T-cell (primary cell): ENCODE data around the gene RGS18. TPM values are rescaled to one million over a fixed set of nuclear protein-coding genes. Genes with fewer than 3 reads are reported as not detected.

Experiments used
- ATAC-seq, 4 experiments: fragments of 200-7000 bp in 3 of 4; fragments of 150-1000 bp in 1 of 4; cut with Tn5 transposase; replicated peaks in 1 of 4; 1 replicate in 3 of 4; 2 replicates in 1 of 4; pipeline ENCODE4 v1.10.0; 2021; ENCODE audit warnings: moderate library complexity in 3 of 4, mild to moderate bottlenecking in 2 of 4, moderate number of reproducible peaks in 1 of 4
- CTCF ChIA-PET, 2 donors: fragments of 300-600 bp; sonication (Branson Sonifier 250); formaldehyde crosslinking; loops; one replicate each; lab custom pipeline; 2022; ENCODE audit warnings: antibody characterized with exemption in 2 of 2; lab: Charles Lee
- POLR2A ChIA-PET, 2 donors: fragments of 300-600 bp; sonication (Branson Sonifier 250); formaldehyde crosslinking; loops; one replicate each; lab custom pipeline; 2022; ENCODE audit warnings: antibody characterized with exemption in 2 of 2; lab: Charles Lee
- DNase-seq, 35 experiments: peaks; one replicate each; pipeline versions ENCODE4 v3.0.0 to v3.0.0-alpha.2; 2013 to 2023
- H3K27ac ChIP-seq: one replicate; pipeline ENCODE4 v1.5.1; 2013; ENCODE audit warnings: low read length
- H3K27me3 ChIP-seq, 2 experiments: replicated peaks in 1 of 2; 1 replicate in 1 of 2; 2 replicates in 1 of 2; pipeline versions ENCODE4 v1.6.1 to v1.7.0; 2013; ENCODE audit warnings: low read length in 1 of 2, mixed read lengths in 1 of 2; ENCODE audit not compliant: control insufficient read depth in 2 of 2, insufficient read depth in 2 of 2; ENCODE audit errors: extremely low read depth in 1 of 2
- H3K36me3 ChIP-seq, 2 donors: 1 replicate in 1 of 2; 2 replicates in 1 of 2; pipeline versions ENCODE4 v1.6.1 to v1.7.0; 2013; ENCODE audit warnings: low read length in 1 of 2; ENCODE audit not compliant: control insufficient read depth in 2 of 2, insufficient read depth in 1 of 2; ENCODE audit errors: extremely low read depth in 1 of 2
- H3K4me1 ChIP-seq, 2 experiments: 1 replicate in 1 of 2; 2 replicates in 1 of 2; pipeline versions ENCODE4 v1.6.1 to v1.7.0; 2013; ENCODE audit warnings: low read length in 2 of 2, mixed read lengths in 1 of 2; ENCODE audit not compliant: insufficient read depth in 2 of 2, control insufficient read depth in 1 of 2; ENCODE audit errors: extremely low read depth in 1 of 2
- H3K4me3 ChIP-seq, 2 donors: 1 replicate in 1 of 2; 2 replicates in 1 of 2; pipeline versions ENCODE4 v1.5.1 to v1.7.0; 2013; ENCODE audit warnings: mild to moderate bottlenecking in 2 of 2, low read length in 1 of 2, moderate library complexity in 1 of 2; ENCODE audit not compliant: control insufficient read depth in 1 of 2; ENCODE audit errors: extremely low read depth in 1 of 2
- H3K9me3 ChIP-seq: 2 replicates; pipeline ENCODE4 v1.7.0; 2013
- H3K27ac Mint-ChIP-seq, 2 donors: one replicate each; pipeline ENCODE4 v1.8.0; 2020 to 2021; ENCODE audit warnings: mild to moderate bottlenecking in 2 of 2, mixed read lengths in 2 of 2
- H3K27me3 Mint-ChIP-seq, 2 donors: one replicate each; pipeline ENCODE4 v1.8.0; 2021 to 2022; ENCODE audit warnings: mixed read lengths in 2 of 2
- H3K36me3 Mint-ChIP-seq: one replicate; pipeline ENCODE4 v1.8.0; 2021; ENCODE audit warnings: mixed read lengths
- H3K4me1 Mint-ChIP-seq, 3 donors: one replicate each; pipeline ENCODE4 v1.8.0; 2020 to 2022; ENCODE audit warnings: mixed read lengths in 3 of 3, mild to moderate bottlenecking in 1 of 3
- H3K4me3 Mint-ChIP-seq, 3 donors: one replicate each; pipeline ENCODE4 v1.8.0; 2020 to 2022; ENCODE audit warnings: mild to moderate bottlenecking in 3 of 3, mixed read lengths in 3 of 3, moderate library complexity in 3 of 3
- H3K9me3 Mint-ChIP-seq, 3 donors: one replicate each; pipeline ENCODE4 v1.8.0; 2020 to 2022; ENCODE audit warnings: mixed read lengths in 3 of 3
- WGBS: methylation state at CpG from one replicate; pipeline ENCODE4 v1.1.5; 2013; ENCODE audit warnings: missing lambda C conversion rate; ENCODE audit not compliant: insufficient coverage; 5-methylcytosine and 5-hydroxymethylcytosine counted together
- total RNA-seq, 35 experiments: library from RNA in 6 of 35; stranded (reverse) in 6 of 35; fragments of 120-200 nt in 1 of 35; gene quantifications; one replicate each; pipeline versions ENCODE4 v1.2.1 to v1.2.4 and lab custom pipeline; 2013 to 2026

Gene RGS18
- total RNA-seq, 5 donors from 2014 or later (not counting 1 experiment from before 2014, with no cell fraction given) = 0.53 to 2.5 (median 0.72) TPM

DNA sequence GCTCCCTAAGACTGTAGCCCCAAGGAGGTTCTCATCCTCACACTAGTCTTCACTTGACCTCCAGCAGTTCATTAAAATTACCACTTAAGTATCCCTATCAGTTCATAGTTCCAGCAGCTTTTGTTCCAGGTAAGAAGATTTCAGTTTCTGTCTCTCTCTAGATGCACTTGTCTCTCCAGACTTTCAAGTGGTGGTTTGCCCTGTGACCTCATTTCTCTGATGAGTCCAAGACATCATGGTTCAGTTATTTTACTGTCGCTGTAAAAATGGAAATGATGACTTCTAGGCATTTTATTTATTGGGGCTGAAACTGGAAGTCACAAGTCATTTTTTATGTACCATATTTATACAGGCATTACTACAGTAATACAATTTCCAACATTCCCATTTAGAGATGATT is 17.9 kb upstream of the RGS18 start:
- DNase-seq = no peak
- no CpG with 5 or more reads among the region's 1 CpG for WGBS
- H3K9me3 Mint-ChIP-seq = peaks cover 0 to 7% (median under 1%) of the 10 kb centered on the region in 3 donors
- no peaks in the 10 kb centered on the region for H3K36me3 Mint-ChIP-seq
- Histone ChIP-seq H3K36me3 (no peaks in the 10 kb centered on the region), H3K9me3 (no peaks in the 10 kb centered on the region), H3K27me3 (no peaks in the 10 kb centered on the region), H3K27ac (no peak overlapping the region), H3K4me3 (no peak overlapping the region), H3K4me1 (no peaks in the 10 kb centered on the region)
- no peak overlapping the region for H3K4me3 Mint-ChIP-seq
- no peak for ATAC-seq
- H3K27ac Mint-ChIP-seq = no peak overlapping the region
- H3K4me1 Mint-ChIP-seq = no peaks in the 10 kb centered on the region
- H3K27me3 Mint-ChIP-seq = no peaks in the 10 kb centered on the region
- ChIA-PET POLR2A (no interaction called here), CTCF (no interaction called here)

DNA sequence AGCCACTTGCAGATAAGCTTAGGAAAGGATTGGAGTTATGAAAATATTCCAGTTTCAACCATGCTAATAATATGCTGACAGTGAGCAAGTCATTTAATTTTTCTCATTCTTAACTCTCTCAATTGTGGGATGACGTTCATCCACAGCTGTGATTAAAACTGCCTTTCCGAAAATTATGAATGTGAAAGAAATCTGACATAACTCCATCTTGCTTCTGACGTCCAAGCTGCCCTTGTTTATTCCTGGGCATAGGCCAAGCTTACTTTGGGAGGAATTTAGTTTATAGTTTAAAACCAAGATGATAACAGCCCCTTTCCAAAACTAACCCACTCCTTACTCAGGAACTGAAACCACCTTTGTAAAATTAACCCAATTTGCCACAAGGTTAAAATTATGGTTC is 11.0 kb upstream of the RGS18 start:
- Mint-ChIP-seq H3K4me3 (no peak overlapping the region), H3K9me3 (peaks cover 0 to 6% (median 0%) of the 10 kb centered on the region in 3 donors), H3K27me3 (no peaks in the 10 kb centered on the region), H3K4me1 (no peaks in the 10 kb centered on the region), H3K27ac (no peak overlapping the region), H3K36me3 (no peaks in the 10 kb centered on the region)
- WGBS = 100% methylated on average over 1 of the region's 3 CpGs
- H3K27me3 ChIP-seq = no peaks in the 10 kb centered on the region
- DNase-seq = no peak
- POLR2A ChIA-PET = no interaction called here
- no peaks in the 10 kb centered on the region for H3K36me3 ChIP-seq
- ATAC-seq = no peak
- no peaks in the 10 kb centered on the region for H3K4me1 ChIP-seq
- CTCF ChIA-PET = interaction anchor here in 1 of 2 donors (0.6 kb wide), 1 partner anchor 21 kb away, joined by 4 read pairs; no protein-coding TSS in a partner anchor
- H3K27ac ChIP-seq = no peak overlapping the region
- no peak overlapping the region for H3K4me3 ChIP-seq
- no peaks in the 10 kb centered on the region for H3K9me3 ChIP-seq

DNA sequence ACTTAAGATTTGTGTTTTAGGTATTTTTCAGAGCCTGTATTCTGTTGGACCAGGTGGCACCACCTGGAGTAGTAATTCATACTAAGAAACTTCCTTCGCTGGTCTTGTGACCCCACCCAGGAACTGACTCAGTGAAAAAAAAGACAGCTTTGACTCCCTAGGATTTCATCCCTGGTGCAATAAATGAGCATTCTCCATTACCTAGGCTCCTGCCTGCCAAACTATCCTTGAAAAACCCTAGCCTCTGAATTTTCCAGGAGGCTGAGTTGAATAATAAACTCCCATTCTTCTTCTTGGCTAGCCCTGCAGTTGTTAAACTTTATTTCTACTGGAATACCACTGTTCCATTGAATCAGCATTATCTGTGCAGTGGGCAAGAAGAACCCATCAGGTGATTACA is 10.6 kb upstream of the RGS18 start:
- H3K27ac ChIP-seq = no peak overlapping the region
- Mint-ChIP-seq H3K36me3 (no peaks in the 10 kb centered on the region), H3K27me3 (no peaks in the 10 kb centered on the region), H3K27ac (no peak overlapping the region), H3K4me3 (no peak overlapping the region), H3K9me3 (peaks cover 0 to 6% (median 0%) of the 10 kb centered on the region in 3 donors), H3K4me1 (no peaks in the 10 kb centered on the region)
- no peaks in the 10 kb centered on the region for H3K9me3 ChIP-seq
- no CpG with 5 or more reads among the region's 1 CpG for WGBS
- no peaks in the 10 kb centered on the region for H3K4me1 ChIP-seq
- H3K36me3 ChIP-seq = no peaks in the 10 kb centered on the region
- no peaks in the 10 kb centered on the region for H3K27me3 ChIP-seq
- H3K4me3 ChIP-seq = no peak overlapping the region
- DNase-seq (no peak), ATAC-seq (no peak)
- ChIA-PET POLR2A (no interaction called here), CTCF (no interaction called here)

DNA sequence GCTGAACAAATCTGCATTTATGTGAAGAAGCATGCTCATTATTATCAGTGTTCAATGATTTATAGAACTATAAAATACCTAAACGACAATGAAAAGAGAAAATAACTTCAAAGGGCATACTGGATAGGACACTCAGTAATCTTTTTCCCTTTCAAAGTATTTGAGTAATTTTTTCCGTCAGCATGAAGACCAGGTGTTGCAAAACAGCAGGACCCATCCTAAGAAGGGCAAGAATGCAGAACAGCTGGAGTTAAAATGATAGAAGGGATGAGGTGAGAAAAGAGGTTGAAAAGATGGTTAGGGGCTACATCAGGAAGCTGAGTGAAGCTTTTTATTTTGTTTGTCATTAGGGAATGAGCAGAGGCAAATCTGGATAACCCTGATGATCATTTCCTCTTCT is 7.1 kb upstream of the RGS18 start:
- peaks cover 0 to 4% (median 0%) of the 10 kb centered on the region in 3 donors for H3K9me3 Mint-ChIP-seq
- no peaks in the 10 kb centered on the region for H3K27me3 Mint-ChIP-seq
- ATAC-seq = no peak
- Histone ChIP-seq H3K27me3 (no peaks in the 10 kb centered on the region), H3K9me3 (no peaks in the 10 kb centered on the region), H3K36me3 (no peaks in the 10 kb centered on the region), H3K27ac (no peak overlapping the region), H3K4me1 (no peaks in the 10 kb centered on the region), H3K4me3 (no peak overlapping the region)
- no peaks in the 10 kb centered on the region for H3K4me1 Mint-ChIP-seq
- POLR2A ChIA-PET = no interaction called here
- no peaks in the 10 kb centered on the region for H3K36me3 Mint-ChIP-seq
- H3K27ac Mint-ChIP-seq = no peak overlapping the region
- DNase-seq = no peak
- no CpG with 5 or more reads among the region's 2 CpGs for WGBS
- H3K4me3 Mint-ChIP-seq = no peak overlapping the region
- CTCF ChIA-PET = interaction anchor here in 1 of 2 donors (0.6 kb wide), 1 partner anchor 227 kb away, joined by 3 read pairs; no protein-coding TSS in a partner anchor

DNA sequence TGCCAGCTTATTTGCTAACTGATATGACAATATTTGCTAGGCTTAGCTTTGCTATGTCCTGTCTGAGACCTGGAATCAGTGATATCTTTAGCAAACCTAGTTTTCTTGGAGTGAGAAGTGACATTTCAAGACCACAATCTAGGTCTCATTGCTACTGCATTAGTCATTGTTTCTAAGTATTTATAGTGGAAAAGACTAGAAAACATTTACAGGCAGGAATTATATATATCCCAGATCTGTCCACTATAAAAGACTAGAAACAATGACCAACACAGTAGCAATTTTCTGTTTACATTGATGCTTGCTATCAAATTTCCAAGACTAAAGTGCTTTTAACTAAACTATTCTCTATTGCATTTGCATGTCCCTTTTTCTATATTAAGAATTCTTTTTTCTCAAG is 5.0 kb upstream of the RGS18 start:
- Histone ChIP-seq H3K27ac (no peak overlapping the region), H3K36me3 (no peaks in the 10 kb centered on the region), H3K4me1 (peaks cover 0 to 1% of the 10 kb centered on the region in 2 experiments), H3K27me3 (no peaks in the 10 kb centered on the region), H3K9me3 (no peaks in the 10 kb centered on the region), H3K4me3 (no peak overlapping the region)
- DNase-seq = no peak
- Mint-ChIP-seq H3K9me3 (no peaks in the 10 kb centered on the region), H3K27ac (no peak overlapping the region), H3K36me3 (no peaks in the 10 kb centered on the region), H3K27me3 (no peaks in the 10 kb centered on the region), H3K4me1 (no peaks in the 10 kb centered on the region), H3K4me3 (no peak overlapping the region)
- ChIA-PET CTCF (no interaction called here), POLR2A (no interaction called here)
- ATAC-seq = no peak

DNA sequence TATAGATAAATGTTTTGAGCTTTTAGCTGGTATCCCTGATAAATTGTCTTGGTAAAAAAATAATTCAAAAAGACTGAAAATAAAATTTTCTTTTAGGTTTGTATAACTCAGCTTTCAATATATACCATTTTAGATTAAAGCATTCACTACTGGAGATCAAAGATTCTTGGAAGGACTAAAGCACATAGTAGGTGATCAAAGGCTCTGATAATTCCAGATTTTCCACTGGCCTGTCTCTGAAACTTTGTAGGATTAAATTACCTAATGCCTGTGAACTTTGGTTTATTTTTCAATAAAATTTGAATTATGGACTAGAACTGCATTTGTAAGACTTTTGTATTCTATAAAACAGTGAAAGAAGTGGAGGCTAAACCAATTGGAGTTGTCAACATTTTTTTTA is 1.2 kb upstream of the RGS18 start:
- ChIA-PET CTCF (no interaction called here), POLR2A (no interaction called here)
- no peak overlapping the region for H3K27ac ChIP-seq

DNA sequence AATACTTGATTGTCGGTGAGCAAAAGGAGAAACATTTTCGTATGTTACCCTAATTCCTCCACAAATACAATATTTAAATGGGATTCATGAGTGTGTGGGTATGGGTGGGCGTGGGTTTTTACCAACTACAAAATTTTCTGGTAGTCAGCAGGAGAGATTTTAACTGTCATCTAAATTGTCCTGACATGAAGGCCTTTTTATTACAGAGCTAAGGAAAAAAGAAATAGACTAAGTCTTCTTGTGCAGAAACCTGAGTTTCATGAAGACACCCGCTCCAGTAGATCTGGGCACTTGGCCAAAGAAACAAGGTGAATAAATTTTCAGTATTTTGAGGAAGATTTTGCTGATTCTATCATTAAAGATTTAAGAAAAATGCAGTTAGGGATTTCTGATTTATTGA is 752 bp downstream of the RGS18 start:
- Mint-ChIP-seq H3K4me1 (no peaks in the 10 kb centered on the region), H3K27ac (no peak overlapping the region), H3K9me3 (no peaks in the 10 kb centered on the region), H3K4me3 (peak overlapping the region in 1 of 3 donors; percentile 11), H3K27me3 (no peaks in the 10 kb centered on the region), H3K36me3 (no peaks in the 10 kb centered on the region)
- H3K36me3 ChIP-seq = no peaks in the 10 kb centered on the region
- H3K4me3 ChIP-seq = no peak overlapping the region
- CTCF ChIA-PET = no interaction called here
- peaks cover 0 to 10% of the 10 kb centered on the region in 2 experiments for H3K4me1 ChIP-seq
- H3K27ac ChIP-seq = no peak overlapping the region
- H3K27me3 ChIP-seq = no peaks in the 10 kb centered on the region
- no peaks in the 10 kb centered on the region for H3K9me3 ChIP-seq
- 40% methylated on average over 1 of the region's 4 CpGs for WGBS
- POLR2A ChIA-PET = no interaction called here
- no peak for DNase-seq
- ATAC-seq = no peak

More for the DNA sequence above, 1.2 kb upstream of the RGS18 start:
- Histone ChIP-seq H3K36me3 (no peaks in the 10 kb centered on the region), H3K4me3 (no peak overlapping the region), H3K27me3 (no peaks in the 10 kb centered on the region), H3K9me3 (no peaks in the 10 kb centered on the region), H3K4me1 (peaks cover 0 to 10% of the 10 kb centered on the region in 2 experiments)
- H3K9me3 Mint-ChIP-seq = no peaks in the 10 kb centered on the region
- DNase-seq (no peak), ATAC-seq (no peak)
- H3K27ac Mint-ChIP-seq = no peak overlapping the region
- H3K36me3 Mint-ChIP-seq = no peaks in the 10 kb centered on the region
- no peaks in the 10 kb centered on the region for H3K4me1 Mint-ChIP-seq
- H3K4me3 Mint-ChIP-seq = no peak overlapping the region
- no peaks in the 10 kb centered on the region for H3K27me3 Mint-ChIP-seq
